ENCODE results near the gene GPR25. TPM values are rescaled to one million over a fixed set of nuclear protein-coding genes. Genes with fewer than 3 reads are reported as not detected.
A peak's percentile ranks its signal among the peaks of the same experiment; 100 is the strongest.

GPR25 gene, protein sequence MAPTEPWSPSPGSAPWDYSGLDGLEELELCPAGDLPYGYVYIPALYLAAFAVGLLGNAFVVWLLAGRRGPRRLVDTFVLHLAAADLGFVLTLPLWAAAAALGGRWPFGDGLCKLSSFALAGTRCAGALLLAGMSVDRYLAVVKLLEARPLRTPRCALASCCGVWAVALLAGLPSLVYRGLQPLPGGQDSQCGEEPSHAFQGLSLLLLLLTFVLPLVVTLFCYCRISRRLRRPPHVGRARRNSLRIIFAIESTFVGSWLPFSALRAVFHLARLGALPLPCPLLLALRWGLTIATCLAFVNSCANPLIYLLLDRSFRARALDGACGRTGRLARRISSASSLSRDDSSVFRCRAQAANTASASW
- under 0.01 TPM for total RNA-seq

DNA sequence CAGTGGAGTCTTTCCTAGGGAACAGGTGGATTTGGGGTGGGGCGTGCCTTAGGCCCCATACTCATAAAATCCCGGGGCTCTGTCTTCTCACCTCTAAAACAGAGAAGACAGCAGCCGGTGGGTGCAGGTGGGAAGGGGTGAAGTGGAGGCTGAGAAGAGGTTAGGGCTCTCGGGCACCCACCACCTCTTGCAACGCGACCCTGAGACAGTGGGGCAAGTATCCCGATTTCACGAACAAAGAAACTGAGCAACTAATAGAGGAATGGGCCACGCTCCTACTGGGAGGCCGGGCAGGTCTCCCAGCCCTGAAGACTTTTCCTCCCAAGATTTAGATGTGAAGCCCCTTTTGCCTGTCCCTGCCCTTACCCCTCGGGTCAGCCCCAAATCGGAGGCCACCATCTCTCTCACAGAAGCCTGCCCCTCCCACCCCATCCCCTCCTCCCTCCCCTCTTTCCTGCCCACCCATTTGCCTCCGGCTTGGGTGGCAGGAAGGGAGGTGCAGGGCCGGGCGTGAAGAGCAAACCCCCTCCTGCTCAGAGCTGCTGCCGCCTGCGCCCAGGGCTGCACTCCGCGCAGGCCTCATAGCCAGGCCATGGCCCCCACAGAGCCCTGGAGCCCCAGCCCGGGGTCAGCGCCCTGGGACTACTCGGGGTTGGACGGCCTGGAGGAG is at the start of gene GPR25:
Gene GPR25, plus strand, starts transcription at position 536 of the 670 bp plus-strand sequence. Its CDS starts 57 bp downstream, at position 593.
- DNase-seq (ENCODE audit: low read depth in 2 of 3, low spot score in 2 of 3): no peak

DNA sequence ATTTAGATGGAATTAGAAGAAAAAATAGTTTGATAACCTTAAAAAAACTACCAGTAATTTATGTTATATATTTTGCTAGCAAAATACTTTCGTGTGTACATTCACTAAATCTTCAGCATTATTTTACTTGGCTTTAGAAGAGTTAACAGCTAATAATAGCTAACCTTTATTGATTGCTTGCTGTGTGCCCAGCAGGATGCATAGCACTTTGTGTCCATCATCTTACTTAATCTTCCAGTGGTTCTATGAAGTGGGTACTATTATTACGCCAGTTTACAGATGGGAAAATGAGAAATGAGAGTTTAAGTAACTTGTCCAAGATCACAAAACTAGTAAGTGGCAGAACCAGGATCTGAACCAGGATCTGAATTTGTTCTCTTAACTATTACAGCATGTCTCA is 41.7 kb upstream of the GPR25 start:
- DNase-seq (ENCODE audit: low read depth in 2 of 3, low spot score in 2 of 3): no peak

DNA sequence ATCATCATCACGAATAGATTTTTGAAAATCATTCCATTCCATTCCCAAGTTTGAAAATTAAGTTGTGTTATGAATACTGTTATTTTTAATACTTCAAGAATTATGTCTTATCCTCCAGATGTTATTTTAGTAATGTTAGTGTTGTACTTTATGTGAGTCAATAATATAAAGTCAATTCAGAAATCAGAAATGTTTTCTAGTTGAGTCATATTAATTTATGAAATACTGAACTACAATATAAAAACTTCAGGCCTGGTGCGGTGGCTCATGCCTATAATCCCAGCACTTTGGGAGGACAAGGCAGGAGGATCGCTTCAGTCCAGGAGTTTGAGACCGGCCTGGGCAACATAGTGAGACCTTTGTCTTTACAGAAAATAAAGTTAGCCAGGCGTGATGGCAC is 38.4 kb upstream of the GPR25 start:
- DNase-seq (ENCODE audit: low read depth in 2 of 3, low spot score in 2 of 3): no peak

DNA sequence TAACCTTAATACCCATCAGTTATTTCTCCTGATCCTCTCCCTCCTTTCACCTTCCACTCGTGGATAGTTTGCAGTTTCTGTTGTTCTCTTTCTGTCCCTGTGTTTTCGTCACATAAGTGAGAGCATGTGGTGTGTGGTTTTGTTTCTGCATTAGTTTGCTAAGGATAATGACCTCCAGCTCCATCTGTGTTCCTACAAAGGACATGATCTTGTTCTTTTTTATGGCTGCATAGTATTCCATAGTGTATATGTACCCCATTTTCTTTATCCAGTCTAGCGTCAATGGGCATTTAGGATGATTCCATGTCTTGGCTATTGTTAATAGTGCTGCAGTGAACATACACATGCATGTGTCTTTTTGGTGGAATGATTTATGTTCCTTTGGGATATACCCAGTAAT is 36.6 kb upstream of the GPR25 start:
- no peak for DNase-seq (ENCODE audit: low read depth in 2 of 3, low spot score in 2 of 3)

DNA sequence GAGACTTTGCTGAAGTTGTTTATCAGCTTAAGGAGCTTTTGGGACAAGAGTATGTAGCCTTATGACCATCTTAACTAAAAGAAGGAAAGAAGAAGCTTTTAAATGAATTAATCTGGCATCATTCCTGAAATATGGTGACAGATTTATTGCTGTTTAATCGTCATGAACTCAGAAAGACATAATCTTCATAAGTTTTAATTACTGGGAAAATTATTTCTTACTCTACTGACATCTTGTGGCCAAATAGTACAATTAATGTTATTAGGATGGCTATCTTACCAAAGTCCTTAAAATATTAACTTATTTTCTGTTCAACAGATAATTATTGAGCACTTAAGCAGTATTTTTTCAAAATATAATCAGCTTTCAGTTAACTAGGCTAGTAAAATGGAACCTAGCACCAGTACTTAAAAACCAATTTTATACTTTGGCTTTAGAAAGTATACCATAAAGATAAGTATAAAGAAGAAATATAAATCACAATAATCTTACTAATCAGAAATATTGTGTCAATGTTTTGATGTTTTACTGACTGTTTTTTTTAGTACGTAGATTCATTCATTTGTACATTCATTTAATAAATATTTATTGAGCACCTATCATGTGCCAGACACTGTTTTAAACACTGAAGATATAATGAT is 34.7 kb upstream of the GPR25 start:
- DNase-seq (ENCODE audit: low read depth in 2 of 3, low spot score in 2 of 3): peak in 1 of 3 donors; percentile 22

DNA sequence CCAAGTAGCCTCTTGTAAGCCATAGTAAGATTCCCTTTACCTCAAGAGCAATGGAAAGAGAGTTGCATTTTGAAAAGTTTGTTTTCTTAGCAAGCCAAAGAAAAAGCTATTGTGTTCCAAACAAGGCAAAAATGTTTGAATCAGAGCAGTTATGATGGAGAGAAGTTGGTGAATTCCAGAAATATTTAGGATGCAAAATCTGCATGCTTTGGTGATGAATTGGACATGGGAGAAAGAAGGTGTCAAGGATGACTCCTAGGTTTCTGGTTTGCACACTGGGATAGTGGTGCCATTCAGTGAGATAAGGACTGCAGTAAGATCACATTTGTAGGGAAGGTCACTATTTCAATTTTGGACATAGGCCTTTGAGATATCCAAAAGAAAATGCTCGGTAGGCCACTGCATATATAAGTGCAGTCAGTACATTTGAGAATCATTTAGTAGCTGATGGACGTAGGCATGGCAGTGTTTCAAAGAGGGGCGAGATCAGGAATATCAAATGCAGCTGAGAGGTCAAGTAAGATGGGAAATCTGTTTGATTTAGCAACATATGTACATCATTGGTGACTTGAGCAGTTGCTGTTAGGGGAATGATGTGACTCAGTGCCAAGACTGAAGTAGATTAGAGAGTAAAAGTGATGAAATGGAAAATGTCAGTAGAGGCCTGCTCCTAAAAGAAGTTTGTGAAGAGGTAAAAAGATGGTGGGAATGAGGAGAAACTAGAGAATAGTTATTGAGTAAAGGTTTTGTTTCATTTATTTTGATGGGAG is 33.9 kb upstream of the GPR25 start:
- no peak for DNase-seq (ENCODE audit: low read depth in 2 of 3, low spot score in 2 of 3)

DNA sequence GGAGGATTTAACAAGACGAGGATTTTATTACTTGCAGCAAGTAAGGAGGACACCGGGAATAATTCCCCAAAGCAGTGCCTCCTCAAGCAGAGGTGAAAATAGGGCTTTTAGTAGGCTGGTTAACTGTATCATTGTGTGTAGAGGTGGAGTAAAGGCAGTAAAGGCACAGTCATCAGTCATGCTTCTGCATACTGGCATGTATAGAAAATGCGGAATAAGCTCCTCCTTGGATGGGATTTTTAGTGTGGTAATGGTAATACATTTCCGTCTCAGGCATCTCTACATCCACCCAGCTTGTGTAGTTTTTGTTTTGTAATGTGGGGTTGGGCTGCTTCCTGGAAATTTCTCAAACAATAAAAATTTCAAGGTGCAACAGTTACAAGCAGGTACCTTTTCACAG is 27.4 kb upstream of the GPR25 start:
- no peak for DNase-seq (ENCODE audit: low read depth in 2 of 3, low spot score in 2 of 3)

DNA sequence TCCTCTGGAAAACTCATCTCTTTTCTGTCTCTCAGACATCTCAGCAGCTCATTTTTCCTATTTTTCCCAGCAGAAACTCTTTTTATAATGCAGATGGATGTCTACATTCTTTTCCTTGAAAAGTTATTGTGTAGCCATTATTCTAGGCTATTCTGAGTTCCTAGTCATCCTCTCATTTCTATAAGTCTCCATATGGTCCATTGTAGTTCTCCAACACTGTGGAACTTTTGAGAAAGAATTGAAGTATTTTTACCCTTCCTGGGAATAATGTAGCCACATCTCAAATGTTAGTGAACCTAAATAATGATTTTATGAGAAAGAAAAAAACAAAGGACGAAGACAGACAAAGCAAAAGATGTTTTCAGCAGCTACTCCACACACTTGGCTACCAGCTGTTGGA is 26.4 kb upstream of the GPR25 start:
- no peak for DNase-seq (ENCODE audit: low read depth in 2 of 3, low spot score in 2 of 3)

DNA sequence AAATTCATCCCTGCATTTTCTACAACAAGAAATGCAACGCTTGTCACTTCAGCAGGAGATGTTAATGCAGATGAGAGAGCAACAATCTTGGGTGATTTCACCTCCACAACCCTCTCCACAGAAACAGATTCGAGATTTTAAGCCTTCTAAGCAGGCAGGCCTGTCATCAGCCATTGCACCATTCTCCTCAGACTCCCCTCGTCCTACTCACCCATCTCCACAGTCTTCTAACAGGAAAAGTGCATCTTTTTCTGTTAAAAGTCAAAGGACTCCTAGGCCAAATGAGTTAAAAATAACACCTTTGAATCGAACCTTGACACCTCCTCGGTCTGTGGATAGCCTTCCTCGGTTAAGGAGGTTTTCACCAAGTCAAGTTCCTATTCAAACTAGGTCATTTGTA is 23.4 kb upstream of the GPR25 start:
- no peak for DNase-seq (ENCODE audit: low read depth in 2 of 3, low spot score in 2 of 3)

DNA sequence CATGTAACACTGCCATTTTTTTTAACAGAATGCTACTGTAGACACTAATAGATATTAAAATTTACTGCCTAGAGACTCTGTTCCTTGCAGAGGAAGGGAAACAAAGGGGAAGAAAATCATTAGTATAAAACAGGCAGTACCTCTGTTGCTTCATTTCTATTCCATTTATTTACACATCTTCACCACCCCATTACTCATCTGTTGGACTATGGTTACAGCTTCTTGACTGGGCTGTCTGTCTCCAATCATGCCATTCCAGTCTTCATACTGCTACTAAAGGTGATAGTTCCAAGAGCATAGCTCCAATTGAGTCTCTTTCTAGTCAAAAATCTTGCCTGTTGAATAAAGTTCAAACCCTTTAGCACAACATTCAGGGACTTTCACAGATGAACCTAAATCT is 22.2 kb upstream of the GPR25 start:
- DNase-seq (ENCODE audit: low read depth in 2 of 3, low spot score in 2 of 3): no peak

DNA sequence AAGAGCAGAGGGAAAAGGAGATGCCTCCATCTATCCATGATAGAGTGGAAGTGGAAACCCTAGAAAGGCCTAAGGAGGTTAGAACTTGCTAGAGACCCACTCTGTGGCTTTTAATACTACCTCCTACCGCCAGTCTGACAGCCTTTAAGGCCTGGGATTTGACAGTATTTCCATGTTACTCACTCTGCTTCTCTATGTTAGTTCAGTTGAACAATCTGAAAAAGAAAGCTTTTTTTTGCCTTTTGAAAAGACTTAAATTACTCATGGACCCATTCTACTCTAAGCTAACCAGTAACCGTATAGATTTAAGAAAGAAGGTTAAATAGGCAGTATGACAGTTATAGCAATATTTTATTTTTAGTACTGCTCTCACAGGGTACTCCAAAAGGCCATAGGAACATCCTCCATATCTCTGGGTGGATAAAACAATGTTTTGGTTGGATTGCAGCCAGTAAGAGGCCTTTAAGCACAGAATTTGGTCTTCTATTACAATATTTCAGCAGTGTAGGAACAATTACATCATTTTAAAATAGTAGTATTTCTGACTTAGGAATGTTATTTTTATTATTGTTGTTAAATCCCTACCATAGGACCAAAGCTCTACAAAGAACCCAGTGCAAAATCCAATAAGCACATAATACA is 15.9 kb upstream of the GPR25 start:
- DNase-seq (ENCODE audit: low read depth in 2 of 3, low spot score in 2 of 3): no peak

DNA sequence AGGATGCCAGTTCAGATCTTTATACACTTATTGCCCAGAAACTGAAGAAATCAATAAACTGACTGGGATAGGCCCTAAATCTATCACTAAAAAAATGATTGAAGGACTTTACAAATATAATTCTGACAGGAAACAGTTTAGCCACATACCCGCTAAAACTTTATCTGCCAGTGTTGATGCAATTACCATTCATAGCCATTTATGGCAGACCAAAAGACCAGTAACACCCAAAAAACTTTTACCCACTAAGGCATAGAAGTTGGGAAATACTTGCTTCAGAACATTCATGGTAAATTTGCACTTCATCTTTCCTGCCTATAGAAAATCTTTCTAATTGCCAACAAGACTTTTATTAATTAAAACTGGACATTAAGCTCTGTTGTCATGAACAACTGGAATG is 15.0 kb upstream of the GPR25 start:
- no peak for DNase-seq (ENCODE audit: low read depth in 2 of 3, low spot score in 2 of 3)

DNA sequence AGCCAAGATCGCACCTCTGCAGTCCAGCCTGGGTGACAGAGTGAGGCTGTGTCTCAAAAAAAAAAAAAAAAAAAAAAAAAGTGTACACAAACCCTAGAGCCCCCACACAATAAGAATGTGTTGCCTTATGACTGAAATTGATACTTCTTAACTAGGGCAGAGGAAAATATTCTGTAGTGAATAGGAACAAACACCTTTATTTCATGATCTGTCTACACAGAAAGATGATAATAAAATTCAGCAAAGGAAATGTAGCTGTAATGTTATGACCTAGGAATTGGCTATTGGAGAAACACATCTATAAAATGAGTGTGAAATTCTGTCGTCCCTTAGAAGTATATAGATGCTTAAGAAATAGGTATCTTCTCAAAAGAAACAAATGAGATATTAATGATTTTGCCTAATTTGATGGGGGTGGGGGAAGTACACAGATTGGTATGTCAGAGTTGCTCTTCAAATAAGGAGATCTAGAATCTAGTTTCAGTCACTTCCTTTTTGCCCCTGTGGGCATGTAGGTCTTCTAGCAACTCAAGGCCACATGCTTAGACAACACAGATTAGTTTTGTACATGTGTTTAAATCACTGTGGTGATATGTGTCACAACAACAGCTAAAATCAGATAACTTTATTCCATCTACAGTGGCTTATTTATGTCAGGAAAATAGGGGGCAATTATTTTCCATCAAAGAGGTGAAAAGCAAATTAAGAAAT is 10.7 kb upstream of the GPR25 start:
- no peak for DNase-seq (ENCODE audit: low read depth in 2 of 3, low spot score in 2 of 3)

DNA sequence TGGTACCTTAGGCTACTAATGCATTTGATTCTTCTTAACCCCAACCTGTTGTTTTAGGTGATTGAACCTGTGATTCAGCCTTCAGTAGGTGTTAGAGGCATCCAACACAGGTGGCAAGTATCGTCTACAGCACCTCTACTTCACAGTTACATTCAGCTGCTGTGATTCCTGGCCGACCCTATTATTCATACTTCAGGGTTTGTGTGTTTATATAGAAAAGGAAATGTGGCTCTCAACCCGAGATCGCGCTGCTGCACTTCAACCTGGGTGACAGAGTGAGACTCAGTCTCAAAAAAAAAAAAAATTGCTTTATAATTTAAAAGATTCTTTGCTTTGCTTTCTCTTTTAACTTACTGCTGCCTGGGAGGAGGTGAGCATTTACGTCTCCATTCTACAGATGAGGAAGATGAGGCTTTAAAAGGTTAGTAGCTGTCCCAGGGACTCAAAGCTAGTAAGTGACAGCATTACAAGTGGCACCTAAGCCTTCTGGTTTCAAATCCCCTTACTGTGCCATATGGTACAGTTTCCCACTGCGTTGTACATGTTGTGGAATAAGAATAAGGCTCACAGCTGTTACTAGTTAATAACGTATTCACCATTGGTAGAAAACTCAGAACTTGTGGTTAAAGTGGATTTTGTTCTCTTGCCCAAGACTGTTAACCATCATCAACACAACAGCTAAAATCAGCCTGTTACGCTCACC is 9.9 kb upstream of the GPR25 start:
- DNase-seq (ENCODE audit: low read depth in 2 of 3, low spot score in 2 of 3): no peak

DNA sequence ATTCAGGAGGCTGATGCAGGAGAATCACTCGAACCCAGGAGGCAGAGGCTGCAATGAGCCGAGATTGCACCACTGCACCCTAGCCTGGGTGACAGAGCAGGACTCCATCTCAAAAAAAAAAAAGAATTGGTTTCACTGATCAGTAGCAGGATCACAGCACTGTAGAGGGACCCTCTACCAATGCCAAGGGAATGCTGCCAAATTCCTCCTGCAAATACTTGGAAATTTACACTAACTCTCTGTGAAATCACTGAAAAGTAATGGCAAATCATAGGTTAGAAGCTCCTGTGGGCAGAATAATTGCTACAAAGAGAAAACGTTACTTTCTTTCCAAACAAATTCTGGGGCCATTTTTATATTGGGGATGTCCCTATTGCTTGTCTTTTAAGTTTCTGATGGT is 6.7 kb upstream of the GPR25 start:
- DNase-seq (ENCODE audit: low read depth in 2 of 3, low spot score in 2 of 3): no peak

DNA sequence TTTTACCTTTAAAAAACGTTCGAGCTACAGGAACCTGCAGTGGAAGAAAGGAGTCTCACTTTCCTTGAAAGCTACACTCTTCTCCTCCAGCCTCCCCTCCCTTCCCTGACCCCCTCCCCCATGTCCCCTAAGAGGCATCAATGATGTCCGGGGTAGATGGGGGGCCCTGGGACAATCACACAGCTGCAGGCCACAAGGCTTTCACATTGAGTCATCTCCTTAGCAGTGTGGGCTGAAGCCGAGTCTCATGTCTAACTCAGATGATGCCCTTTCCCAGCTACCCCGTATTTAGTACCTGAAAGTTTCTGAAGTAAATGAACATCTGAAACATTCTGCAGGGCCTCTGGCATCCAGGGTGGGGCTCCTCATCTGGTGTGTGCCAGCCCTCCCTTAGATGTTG is 6.3 kb upstream of the GPR25 start:
- DNase-seq (ENCODE audit: low read depth in 2 of 3, low spot score in 2 of 3): no peak

DNA sequence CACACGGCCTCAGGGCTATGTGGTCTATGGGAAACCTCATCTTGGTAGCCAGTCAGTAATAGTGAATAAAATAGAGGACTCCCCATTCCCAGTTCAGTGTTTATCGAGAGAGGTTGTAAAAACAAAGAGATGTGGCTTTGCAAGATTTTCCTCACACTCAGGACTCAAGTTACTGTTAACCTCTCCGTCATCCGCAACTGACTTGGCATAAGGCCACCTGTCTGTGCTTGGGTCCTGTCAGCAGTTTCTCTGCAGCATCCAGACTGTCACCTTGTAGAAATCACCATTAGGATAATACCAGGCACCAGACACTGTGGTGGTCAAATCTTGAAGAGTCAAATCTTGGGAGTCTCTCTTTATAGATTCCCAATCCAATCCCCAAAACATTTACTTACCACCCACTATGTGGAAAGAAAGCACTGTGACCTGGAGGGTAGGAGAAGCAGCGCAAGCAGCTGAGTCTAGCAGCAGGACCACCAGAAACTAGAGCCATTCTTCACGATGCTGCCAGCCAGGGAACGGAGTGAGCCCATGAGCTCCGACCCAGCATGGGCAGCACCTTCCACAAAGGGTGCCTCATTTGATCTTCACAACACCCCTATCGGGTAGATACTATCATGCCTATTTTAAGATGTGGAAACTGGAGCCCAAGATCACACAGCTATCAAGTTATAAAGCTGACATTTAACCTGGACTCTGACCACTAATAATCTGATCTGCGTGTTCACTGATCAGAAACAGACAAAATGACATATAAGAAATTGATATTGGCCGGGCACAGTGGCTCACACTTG is 5.6 kb upstream of the GPR25 start:
- no peak for DNase-seq (ENCODE audit: low read depth in 2 of 3, low spot score in 2 of 3)

DNA sequence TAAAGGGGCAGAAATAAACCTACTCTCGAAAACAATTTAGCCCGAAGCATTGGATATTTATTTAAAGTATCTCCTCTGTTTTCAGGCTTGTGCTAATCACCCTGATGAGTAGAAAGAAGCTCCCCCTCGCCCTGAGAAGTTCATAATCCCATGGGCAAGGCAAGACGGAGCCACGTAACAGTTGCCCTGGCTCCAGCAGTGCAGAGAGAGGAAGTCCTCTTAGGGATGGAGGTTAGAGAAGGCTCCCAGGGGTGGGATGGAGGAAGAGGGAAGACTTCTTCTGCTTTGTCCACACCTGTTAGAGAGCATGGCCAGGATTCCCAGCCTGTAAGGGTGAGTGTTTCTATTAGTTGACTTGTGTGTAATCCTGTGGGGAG is 3.4 kb upstream of the GPR25 start:
- DNase-seq (ENCODE audit: low read depth in 2 of 3, low spot score in 2 of 3): no peak
